NT2/D1 (cell line): Measurements from ENCODE around the gene ROPN1L.

ENCODE experiments used
- SUZ12 ChIP-seq: IDR thresholded peaks from 2 replicates; pipeline ENCODE4 v1.6.1; 2011; ENCODE audit not compliant: insufficient read length, insufficient read depth; ENCODE audit errors: extremely low read depth
- ZNF274 ChIP-seq: IDR thresholded peaks from 2 replicates; pipeline ENCODE4 v1.6.1; 2011; ENCODE audit warnings: mild to moderate bottlenecking, low read depth, low read length

GRCh38 chr5:10455277-10455670 lies 13.6 kb downstream of the ROPN1L start:
- TF ChIP-seq SUZ12, result no peak
- no peak for TF ChIP-seq ZNF274
